Upper lobe of left lung (tissue), 4 donors: ENCODE results near the gene CYRIA.

ENCODE experiments used
- EP300 ChIP-seq, 4 donors: sonication (generic); formaldehyde crosslinking; IDR thresholded peaks; one replicate each; pipeline ENCODE4 v1.5.1; 2017; ENCODE audit warnings: antibody characterized with exemption in 4 of 4, control low read depth in 2 of 4
- POLR2A ChIP-seq, 4 donors: fragments of 450-650 bp; IDR thresholded peaks; one replicate each; pipeline ENCODE4 v1.5.1; 2016 to 2017; ENCODE audit warnings: antibody characterized with exemption in 4 of 4, mild to moderate bottlenecking in 2 of 4
- POLR2AphosphoS5 ChIP-seq, 2 donors: sonication (generic); formaldehyde crosslinking; IDR thresholded peaks; one replicate each; pipeline ENCODE4 v1.5.1; 2017; ENCODE audit warnings: antibody characterized with exemption in 2 of 2
- TF ChIP-seq, protein P1 (sequence below), 6 experiments: fragments of 450-650 bp in 4 of 6; fragments of 200-600 bp in 2 of 6; sonication (generic) in 2 of 6; IDR thresholded peaks; one replicate each; pipeline ENCODE4 v1.5.1; 2016 to 2019; ENCODE audit warnings: antibody characterized with exemption in 6 of 6

DNA sequence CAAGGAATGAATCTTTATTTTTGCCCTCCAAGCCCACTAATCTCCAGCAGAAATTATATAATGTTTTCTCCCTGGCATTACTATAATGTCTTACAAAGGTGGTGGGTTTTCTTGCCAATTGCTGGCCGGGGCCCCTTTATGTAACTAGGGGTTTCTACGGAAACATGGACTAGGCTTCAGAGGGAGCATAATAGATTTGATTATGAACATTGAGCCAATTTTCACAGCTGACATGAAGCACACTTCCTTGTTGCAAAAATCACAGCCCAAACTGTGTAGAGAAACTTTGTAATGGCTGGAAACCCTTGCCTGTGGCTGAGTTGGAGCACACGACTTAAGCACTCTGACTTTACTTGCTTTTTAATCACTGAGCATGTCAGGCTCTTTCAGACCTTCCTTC lies 3.8 kb upstream of the CYRIA start:
- TF ChIP-seq, protein P1, sequence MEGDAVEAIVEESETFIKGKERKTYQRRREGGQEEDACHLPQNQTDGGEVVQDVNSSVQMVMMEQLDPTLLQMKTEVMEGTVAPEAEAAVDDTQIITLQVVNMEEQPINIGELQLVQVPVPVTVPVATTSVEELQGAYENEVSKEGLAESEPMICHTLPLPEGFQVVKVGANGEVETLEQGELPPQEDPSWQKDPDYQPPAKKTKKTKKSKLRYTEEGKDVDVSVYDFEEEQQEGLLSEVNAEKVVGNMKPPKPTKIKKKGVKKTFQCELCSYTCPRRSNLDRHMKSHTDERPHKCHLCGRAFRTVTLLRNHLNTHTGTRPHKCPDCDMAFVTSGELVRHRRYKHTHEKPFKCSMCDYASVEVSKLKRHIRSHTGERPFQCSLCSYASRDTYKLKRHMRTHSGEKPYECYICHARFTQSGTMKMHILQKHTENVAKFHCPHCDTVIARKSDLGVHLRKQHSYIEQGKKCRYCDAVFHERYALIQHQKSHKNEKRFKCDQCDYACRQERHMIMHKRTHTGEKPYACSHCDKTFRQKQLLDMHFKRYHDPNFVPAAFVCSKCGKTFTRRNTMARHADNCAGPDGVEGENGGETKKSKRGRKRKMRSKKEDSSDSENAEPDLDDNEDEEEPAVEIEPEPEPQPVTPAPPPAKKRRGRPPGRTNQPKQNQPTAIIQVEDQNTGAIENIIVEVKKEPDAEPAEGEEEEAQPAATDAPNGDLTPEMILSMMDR (IDR thresholded peaks at IDR 0.05): no peak
- TF ChIP-seq POLR2AphosphoS5 (IDR thresholded peaks at IDR 0.05) (no peak), POLR2A (IDR thresholded peaks at IDR 0.05) (no peak), EP300 (IDR thresholded peaks at IDR 0.05) (no peak)
